Measurements from ENCODE around the gene AOC3.
"Not testable (repeated sequence)": the region's sequence is repeated elsewhere in the genome, so short reads cannot be mapped to it uniquely, and the experiment has no call there.

Gene AOC3

DNA sequence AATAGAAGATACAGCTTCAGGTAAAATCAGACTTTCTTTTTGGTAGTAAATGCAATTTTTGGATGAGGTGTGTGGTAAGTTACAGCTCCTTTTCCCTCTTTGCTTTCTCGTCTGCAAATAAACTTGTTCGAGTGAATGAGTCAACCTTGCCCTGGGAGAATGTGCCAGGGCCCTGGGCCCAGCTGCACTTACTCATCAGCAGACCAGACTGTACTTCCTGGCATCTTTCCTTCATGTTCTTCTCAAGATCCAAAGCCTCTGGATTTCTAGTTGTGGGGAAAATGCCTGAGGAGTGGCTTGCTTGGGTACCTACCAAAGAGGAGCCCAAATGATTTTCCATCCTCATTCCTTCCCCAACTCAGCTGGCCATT lies 44.2 kb downstream of the AOC3 start:
- TF ChIP-seq, protein P1, sequence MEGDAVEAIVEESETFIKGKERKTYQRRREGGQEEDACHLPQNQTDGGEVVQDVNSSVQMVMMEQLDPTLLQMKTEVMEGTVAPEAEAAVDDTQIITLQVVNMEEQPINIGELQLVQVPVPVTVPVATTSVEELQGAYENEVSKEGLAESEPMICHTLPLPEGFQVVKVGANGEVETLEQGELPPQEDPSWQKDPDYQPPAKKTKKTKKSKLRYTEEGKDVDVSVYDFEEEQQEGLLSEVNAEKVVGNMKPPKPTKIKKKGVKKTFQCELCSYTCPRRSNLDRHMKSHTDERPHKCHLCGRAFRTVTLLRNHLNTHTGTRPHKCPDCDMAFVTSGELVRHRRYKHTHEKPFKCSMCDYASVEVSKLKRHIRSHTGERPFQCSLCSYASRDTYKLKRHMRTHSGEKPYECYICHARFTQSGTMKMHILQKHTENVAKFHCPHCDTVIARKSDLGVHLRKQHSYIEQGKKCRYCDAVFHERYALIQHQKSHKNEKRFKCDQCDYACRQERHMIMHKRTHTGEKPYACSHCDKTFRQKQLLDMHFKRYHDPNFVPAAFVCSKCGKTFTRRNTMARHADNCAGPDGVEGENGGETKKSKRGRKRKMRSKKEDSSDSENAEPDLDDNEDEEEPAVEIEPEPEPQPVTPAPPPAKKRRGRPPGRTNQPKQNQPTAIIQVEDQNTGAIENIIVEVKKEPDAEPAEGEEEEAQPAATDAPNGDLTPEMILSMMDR (IDR thresholded peaks at IDR 0.05; ENCODE audit: low read depth, low read length, missing control alignments), result no peak
- H3K4me3 ChIP-seq (replicated peaks; ENCODE audit: low read depth, low read length), result no peak overlapping the region
- peak; percentile 49 for DNase-seq (ENCODE audit: extremely low read depth, low read depth)

DNA sequence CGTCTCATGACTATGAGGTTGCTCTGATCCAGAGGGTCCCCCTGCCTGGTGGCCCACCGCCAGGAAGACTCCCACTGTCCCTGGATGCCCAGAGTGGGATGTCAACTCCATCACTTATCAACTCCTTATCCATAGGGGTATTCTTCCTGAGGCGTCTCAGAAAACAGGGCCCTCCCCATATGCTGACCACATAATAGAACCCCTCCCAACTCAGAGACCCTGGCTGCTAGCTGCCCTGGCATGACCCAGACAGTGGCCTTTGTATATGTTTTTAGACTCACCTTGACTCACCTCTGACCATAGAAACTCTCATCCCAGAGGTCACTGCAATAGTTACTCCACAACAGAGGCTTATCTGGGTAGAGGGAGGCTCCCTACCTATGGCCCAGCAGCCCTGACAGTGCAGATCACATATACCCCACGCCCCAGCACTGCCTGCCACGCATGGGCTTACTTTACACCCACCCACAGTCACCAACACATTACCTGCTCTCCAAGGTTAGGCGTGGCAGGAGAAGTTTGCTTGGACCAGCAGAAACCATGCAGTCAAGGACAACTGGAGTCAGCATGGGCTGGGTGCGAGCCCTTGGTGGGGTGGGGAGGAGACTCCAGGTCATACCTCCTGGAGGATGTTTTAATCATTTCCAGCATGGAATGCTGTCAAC lies 47.3 kb downstream of the AOC3 start:
- DNase-seq (ENCODE audit: extremely low read depth, low read depth), result no peak
- H3K4me3 ChIP-seq (replicated peaks; ENCODE audit: low read depth, low read length), result no peak overlapping the region
- TF ChIP-seq, protein P1 (IDR thresholded peaks at IDR 0.05; ENCODE audit: low read depth, low read length, missing control alignments), result no peak

DNA sequence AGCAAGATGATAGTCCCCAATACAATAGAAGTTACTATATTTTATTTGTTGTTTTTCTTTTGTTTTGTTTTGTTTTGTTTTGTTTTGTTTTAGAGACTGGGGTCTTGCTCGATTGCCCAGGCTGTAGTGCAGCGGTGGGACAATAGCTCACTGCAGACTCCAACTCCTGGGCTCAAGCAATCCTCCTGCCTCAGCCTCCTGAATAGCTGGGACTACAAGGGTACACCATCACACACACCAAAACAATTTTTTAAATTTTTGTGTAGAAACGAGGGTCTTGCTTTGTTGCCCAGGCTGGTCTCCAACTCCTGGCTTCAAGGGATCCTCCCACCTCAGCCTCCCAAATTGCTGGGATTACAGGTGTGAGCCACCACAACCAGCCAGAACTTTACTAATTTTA lies 49.0 kb downstream of the AOC3 start:
- not testable (repeated sequence) for H3K4me3 ChIP-seq (replicated peaks; ENCODE audit: low read depth, low read length); DNase-seq (ENCODE audit: extremely low read depth, low read depth)

DNA sequence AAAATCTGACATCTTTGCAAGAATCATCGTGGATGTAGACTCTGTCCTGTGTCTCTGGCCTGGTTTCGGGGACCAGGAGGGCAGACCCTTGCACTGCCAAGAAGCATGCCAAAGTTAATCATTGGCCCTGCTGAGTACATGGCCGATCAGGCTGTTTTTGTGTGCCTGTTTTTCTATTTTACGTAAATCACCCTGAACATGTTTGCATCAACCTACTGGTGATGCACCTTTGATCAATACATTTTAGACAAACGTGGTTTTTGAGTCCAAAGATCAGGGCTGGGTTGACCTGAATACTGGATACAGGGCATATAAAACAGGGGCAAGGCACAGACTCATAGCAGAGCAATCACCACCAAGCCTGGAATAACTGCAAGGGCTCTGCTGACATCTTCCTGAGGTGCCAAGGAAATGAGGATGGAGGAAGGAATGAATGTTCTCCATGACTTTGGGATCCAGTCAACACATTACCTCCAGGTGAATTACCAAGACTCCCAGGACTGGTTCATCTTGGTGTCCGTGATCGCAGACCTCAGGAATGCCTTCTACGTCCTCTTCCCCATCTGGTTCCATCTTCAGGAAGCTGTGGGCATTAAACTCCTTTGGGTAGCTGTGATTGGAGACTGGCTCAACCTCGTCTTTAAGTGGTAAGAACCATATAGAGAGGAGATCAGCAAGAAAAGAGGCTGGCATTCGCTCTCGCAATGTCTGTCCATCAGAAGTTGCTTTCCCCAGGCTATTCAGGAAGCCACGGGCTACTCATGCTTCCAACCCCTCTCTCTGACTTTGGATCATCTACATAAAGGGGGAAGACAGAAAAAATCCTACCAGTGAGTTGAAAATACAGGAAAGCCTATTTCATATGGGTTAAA lies 49.7 kb downstream of the AOC3 start, which contains the start of gene G6PC1:
TSS of gene G6PC1 (plus strand) at position 340 of the 872 bp plus-strand sequence. CDS start at position 418, 78 bp downstream.
- DNase-seq (ENCODE audit: extremely low read depth, low read depth), result no peak
- H3K4me3 ChIP-seq (replicated peaks; ENCODE audit: low read depth, low read length), result no peak within 1 kb of the TSS
- TF ChIP-seq, protein P1 (IDR thresholded peaks at IDR 0.05; ENCODE audit: low read depth, low read length, missing control alignments), result no peak

DNA sequence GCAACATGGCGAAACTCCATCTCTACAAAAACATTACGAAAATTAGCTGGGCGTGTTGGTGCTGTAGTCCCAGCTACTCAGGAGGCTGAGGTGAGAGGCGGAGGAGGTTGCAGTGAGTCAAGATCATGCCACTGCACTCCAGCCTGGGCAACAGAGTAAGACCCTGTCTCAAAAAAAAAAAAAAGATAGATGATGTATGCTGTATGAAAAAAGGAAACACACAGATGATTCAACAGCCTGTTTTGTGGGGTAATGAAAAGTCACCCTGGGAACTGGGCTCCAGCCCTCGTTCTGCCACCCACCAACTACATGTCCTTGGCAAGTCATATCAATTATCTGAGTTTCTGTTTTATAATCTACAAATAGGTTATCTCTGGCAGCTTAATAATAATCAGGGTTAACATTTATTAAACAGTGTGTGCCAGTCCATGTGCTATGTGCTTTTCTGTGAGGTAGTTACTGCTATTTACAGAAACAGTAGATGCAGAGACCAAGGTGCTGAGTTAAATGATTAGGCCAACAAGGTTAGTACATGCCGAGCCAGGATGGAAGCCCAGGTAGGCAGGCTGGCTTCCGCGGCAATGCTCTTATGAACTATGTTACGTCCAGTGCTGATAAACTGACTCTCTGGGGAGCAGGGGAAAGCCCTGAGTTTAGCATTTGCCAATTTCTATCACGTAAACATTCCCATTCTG lies 50.7 kb downstream of the AOC3 start:
- TF ChIP-seq, protein P1 (IDR thresholded peaks at IDR 0.05; ENCODE audit: low read depth, low read length, missing control alignments), result no peak
- H3K4me3 ChIP-seq (replicated peaks; ENCODE audit: low read depth, low read length), result no peak overlapping the region
- no peak for DNase-seq (ENCODE audit: extremely low read depth, low read depth)

DNA sequence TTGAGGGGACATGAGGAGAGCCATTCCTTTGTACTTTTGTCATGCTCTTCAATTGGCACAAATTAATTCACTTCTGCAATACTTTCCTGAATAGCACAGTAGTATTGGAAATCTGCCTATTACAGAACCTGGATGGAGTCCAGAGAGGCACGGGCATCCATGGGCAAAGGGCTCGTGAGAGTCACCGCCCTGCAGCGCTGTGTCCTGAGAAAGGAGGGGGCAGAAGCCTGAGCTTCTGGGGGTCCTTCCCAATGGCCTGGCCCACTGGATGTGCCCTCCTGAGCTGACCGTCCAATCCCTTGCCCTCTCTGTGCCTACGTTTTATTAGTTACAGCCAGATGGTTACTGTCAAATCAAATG lies 53.1 kb downstream of the AOC3 start:
- TF ChIP-seq, protein P1 (IDR thresholded peaks at IDR 0.05; ENCODE audit: low read depth, low read length, missing control alignments), result no peak
- no peak overlapping the region for H3K4me3 ChIP-seq (replicated peaks; ENCODE audit: low read depth, low read length)
- no peak for DNase-seq (ENCODE audit: extremely low read depth, low read depth)

Measured in HFF-Myc (cell line).